ENCODE data around the gene USP3. TPM values are rescaled to one million over a fixed set of nuclear protein-coding genes. Genes with fewer than 3 reads are reported as not detected.

Gene USP3
- total and polyA plus RNA-seq, 2 of the 13 experiments (the other 11 are each of a cell fraction or from before 2014, with no cell fraction given) = 14.3 to 61.2 TPM

DNA sequence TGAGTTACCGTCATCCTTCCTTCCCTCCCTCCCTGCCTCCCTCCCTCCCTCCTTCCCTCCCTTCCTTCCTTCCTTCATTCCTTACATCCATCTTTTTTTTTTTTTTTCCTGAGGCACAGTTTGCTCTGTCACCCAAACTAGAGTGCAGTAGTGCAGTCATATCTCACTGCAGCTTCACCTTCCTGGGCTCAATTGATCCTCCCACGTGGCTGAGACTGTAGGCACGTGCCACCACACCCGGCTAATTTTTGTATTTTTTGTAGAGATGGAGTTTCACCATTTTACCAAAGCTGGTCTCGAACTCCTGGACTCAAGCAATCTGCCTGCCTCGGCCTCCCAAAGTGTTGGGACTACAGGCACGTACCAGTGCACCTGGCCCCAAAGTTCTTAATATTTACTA lies 25.8 kb downstream of the USP3 start:
- Histone ChIP-seq H3K9me3 (ENCODE audit: low read length) (no peaks in the 10 kb centered on the region), H3K4me2 (ENCODE audit: low read depth, low read length) (no peak overlapping the region), H3K27ac (ENCODE audit: extremely low read length, insufficient read depth, low read length) (no peak overlapping the region), H3K9ac (ENCODE audit: insufficient read depth, low read depth, low read length) (no peak overlapping the region), H3K4me3 (replicated peaks in 1 of 3; ENCODE audit: insufficient read depth in 1 of 3, low read depth in 2 of 3, low read length in 3 of 3) (no peak overlapping the region), H3K36me3 (replicated peaks in 1 of 2; ENCODE audit: control insufficient read depth in 1 of 2, insufficient read depth in 2 of 2, low read length in 2 of 2) (no peaks in the 10 kb centered on the region; a peak in 1 of 5 replicates), H2AFZ (ENCODE audit: low read length) (no peak overlapping the region), H3K27me3 (ENCODE audit: control insufficient read depth in 1 of 2, insufficient read depth in 2 of 2, low read length in 2 of 2) (no peaks in the 10 kb centered on the region), H4K20me1 (ENCODE audit: insufficient read depth, low read length) (peaks cover 8% of the 10 kb centered on the region; the same call in 1 of the 2 replicates), H3K79me2 (ENCODE audit: insufficient read depth, low read length) (peaks cover 98% of the 10 kb centered on the region), H3K4me1 (ENCODE audit: insufficient read depth, low read length) (peaks cover 11% of the 10 kb centered on the region; the same call in 1 of the 2 replicates)
- POLR2A ChIA-PET = no interaction called here
- no peak for DNase-seq (ENCODE audit: low spot score)
- in situ Hi-C loops (cut with HindIII; ENCODE audit: extremely low pct_ligation_motif_present, low pct_unique_long_range_greater_than_20kb) = no loop called here
- no TSS peak for BruUV-seq (replicated peaks)
- intact Hi-C loops (cut with micrococcal nuclease; ENCODE audit: unreplicated experiment) = no loop called here
- TF ChIP-seq ZNF33A (CRISPR knock-in tag; IDR thresholded peaks at IDR 0.05; ENCODE audit: borderline replicate concordance) (no peak), MZF1 (CRISPR knock-in tag; IDR thresholded peaks at IDR 0.05; ENCODE audit: borderline replicate concordance) (no peak), SKI (IDR thresholded peaks at IDR 0.05; ENCODE audit: partially characterized antibody) (no peak), POLR2G (IDR thresholded peaks at IDR 0.05; ENCODE audit: low read depth, low read length) (no peak), GABPA (IDR thresholded peaks at IDR 0.05; ENCODE audit: low read depth, low read length) (no peak), GABPA (CRISPR knock-in tag; IDR thresholded peaks at IDR 0.05; ENCODE audit: low read depth) (no peak), KAT7 (CRISPR knock-in tag; IDR thresholded peaks at IDR 0.05; ENCODE audit: borderline replicate concordance) (no peak), ZNF776 (CRISPR knock-in tag; IDR thresholded peaks at IDR 0.05) (no peak), KDM4B (CRISPR knock-in tag; IDR thresholded peaks at IDR 0.05) (no peak), CAMTA2 (CRISPR knock-in tag; IDR thresholded peaks at IDR 0.05; ENCODE audit: borderline replicate concordance) (no peak), SOX6 (IDR thresholded peaks at IDR 0.05) (no peak), SOX6 (CRISPR knock-in tag; IDR thresholded peaks at IDR 0.05) (no peak)
- TF ChIP-seq, protein P1, sequence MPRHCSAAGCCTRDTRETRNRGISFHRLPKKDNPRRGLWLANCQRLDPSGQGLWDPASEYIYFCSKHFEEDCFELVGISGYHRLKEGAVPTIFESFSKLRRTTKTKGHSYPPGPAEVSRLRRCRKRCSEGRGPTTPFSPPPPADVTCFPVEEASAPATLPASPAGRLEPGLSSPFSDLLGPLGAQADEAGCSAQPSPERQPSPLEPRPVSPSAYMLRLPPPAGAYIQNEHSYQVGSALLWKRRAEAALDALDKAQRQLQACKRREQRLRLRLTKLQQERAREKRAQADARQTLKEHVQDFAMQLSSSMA (CRISPR knock-in tag; IDR thresholded peaks at IDR 0.05) = no peak
- TF ChIP-seq, protein P2, sequence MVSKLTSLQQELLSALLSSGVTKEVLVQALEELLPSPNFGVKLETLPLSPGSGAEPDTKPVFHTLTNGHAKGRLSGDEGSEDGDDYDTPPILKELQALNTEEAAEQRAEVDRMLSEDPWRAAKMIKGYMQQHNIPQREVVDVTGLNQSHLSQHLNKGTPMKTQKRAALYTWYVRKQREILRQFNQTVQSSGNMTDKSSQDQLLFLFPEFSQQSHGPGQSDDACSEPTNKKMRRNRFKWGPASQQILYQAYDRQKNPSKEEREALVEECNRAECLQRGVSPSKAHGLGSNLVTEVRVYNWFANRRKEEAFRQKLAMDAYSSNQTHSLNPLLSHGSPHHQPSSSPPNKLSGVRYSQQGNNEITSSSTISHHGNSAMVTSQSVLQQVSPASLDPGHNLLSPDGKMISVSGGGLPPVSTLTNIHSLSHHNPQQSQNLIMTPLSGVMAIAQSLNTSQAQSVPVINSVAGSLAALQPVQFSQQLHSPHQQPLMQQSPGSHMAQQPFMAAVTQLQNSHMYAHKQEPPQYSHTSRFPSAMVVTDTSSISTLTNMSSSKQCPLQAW (CRISPR knock-in tag; IDR thresholded peaks at IDR 0.05) = no peak
- TF ChIP-seq, protein P3, sequence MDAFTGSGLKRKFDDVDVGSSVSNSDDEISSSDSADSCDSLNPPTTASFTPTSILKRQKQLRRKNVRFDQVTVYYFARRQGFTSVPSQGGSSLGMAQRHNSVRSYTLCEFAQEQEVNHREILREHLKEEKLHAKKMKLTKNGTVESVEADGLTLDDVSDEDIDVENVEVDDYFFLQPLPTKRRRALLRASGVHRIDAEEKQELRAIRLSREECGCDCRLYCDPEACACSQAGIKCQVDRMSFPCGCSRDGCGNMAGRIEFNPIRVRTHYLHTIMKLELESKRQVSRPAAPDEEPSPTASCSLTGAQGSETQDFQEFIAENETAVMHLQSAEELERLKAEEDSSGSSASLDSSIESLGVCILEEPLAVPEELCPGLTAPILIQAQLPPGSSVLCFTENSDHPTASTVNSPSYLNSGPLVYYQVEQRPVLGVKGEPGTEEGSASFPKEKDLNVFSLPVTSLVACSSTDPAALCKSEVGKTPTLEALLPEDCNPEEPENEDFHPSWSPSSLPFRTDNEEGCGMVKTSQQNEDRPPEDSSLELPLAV (CRISPR knock-in tag; conservative IDR thresholded peaks at IDR 0.05; ENCODE audit: low read depth) = no peak
- TF ChIP-seq, protein P4, sequence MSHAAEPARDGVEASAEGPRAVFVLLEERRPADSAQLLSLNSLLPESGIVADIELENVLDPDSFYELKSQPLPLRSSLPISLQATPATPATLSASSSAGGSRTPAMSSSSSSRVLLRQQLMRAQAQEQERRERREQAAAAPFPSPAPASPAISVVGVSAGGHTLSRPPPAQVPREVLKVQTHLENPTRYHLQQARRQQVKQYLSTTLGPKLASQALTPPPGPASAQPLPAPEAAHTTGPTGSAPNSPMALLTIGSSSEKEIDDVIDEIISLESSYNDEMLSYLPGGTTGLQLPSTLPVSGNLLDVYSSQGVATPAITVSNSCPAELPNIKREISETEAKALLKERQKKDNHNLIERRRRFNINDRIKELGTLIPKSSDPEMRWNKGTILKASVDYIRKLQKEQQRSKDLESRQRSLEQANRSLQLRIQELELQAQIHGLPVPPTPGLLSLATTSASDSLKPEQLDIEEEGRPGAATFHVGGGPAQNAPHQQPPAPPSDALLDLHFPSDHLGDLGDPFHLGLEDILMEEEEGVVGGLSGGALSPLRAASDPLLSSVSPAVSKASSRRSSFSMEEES (CRISPR knock-in tag; IDR thresholded peaks at IDR 0.05) = no peak
- 97% methylated on average over 7 of the region's 7 CpGs for WGBS (ENCODE audit: low lambda C conversion rate)
- CTCF ChIA-PET (ENCODE audit: low intra/inter-chr PET ratio, low total read pairs) = no interaction called here
- ATAC-seq = no peak
- no peak for FAIRE-seq

All from HepG2 (cell line).